Measurements from ENCODE around the gene PHLPP1. TPM values are rescaled to one million over a fixed set of nuclear protein-coding genes. Genes with fewer than 3 reads are reported as not detected.

PHLPP1 gene
- total RNA-seq, 1 experiment from 2014 or later: 13.7 TPM

- no peak for TF ChIP-seq EZH2 (IDR thresholded peaks at IDR 0.05; ENCODE audit: borderline replicate concordance, low read depth, low read length, poor library complexity, severe bottlenecking)
- TF ChIP-seq CTCF (conservative IDR thresholded peaks at IDR 0.05; ENCODE audit: low read depth, low read length): no peak
- H3K9me3 ChIP-seq (ENCODE audit: low read depth, low read length, poor library complexity, severe bottlenecking): no peaks in the 10 kb centered on the region
- ChIA-PET POLR2A (ENCODE audit: low non-redundant PET) (no interaction called here), CTCF (no interaction called here)
- DNase-seq (ENCODE audit: low spot score): no peak
- intact Hi-C loops (cut with micrococcal nuclease; ENCODE audit: unreplicated experiment): no loop called here
- no peak overlapping the region for H3K4me3 ChIP-seq (ENCODE audit: low read depth, low read length, poor library complexity, severe bottlenecking)
- BruUV-seq (replicated peaks): no TSS peak
- peaks cover 5% of the 10 kb centered on the region for H3K36me3 ChIP-seq (ENCODE audit: insufficient read depth, low read length, poor library complexity, severe bottlenecking)
- no peaks in the 10 kb centered on the region for H3K4me1 ChIP-seq (ENCODE audit: insufficient read depth, low read length, poor library complexity, severe bottlenecking)
- no peaks in the 10 kb centered on the region for H3K27me3 ChIP-seq (replicated peaks; ENCODE audit: insufficient read depth, low read depth, low read length, poor library complexity)
- H3K27ac ChIP-seq (ENCODE audit: low read depth, low read length, poor library complexity, severe bottlenecking): no peak overlapping the region
Observed at GRCh38 chr18:62942578-62942977, 227.2 kb downstream of the PHLPP1 start.

- Histone ChIP-seq H3K4me3 (ENCODE audit: low read depth, low read length, poor library complexity, severe bottlenecking) (no peak overlapping the region), H3K36me3 (ENCODE audit: insufficient read depth, low read length, poor library complexity, severe bottlenecking) (peaks cover 5% of the 10 kb centered on the region), H3K27ac (ENCODE audit: low read depth, low read length, poor library complexity, severe bottlenecking) (no peak overlapping the region), H3K27me3 (replicated peaks; ENCODE audit: insufficient read depth, low read depth, low read length, poor library complexity) (no peaks in the 10 kb centered on the region), H3K4me1 (ENCODE audit: insufficient read depth, low read length, poor library complexity, severe bottlenecking) (no peaks in the 10 kb centered on the region), H3K9me3 (ENCODE audit: low read depth, low read length, poor library complexity, severe bottlenecking) (no peaks in the 10 kb centered on the region)
- no TSS peak for BruUV-seq (replicated peaks)
- CTCF ChIA-PET: no interaction called here
- intact Hi-C loops (cut with micrococcal nuclease; ENCODE audit: unreplicated experiment): no loop called here
- POLR2A ChIA-PET (ENCODE audit: low non-redundant PET): no interaction called here
- TF ChIP-seq CTCF (conservative IDR thresholded peaks at IDR 0.05; ENCODE audit: low read depth, low read length) (no peak), EZH2 (IDR thresholded peaks at IDR 0.05; ENCODE audit: borderline replicate concordance, low read depth, low read length, poor library complexity, severe bottlenecking) (no peak)
- DNase-seq (ENCODE audit: low spot score): no peak
Observed at GRCh38 chr18:62944454-62944853, 229.1 kb downstream of the PHLPP1 start.

GRCh38 chr18:62948788-62949187, 233.4 kb downstream of the PHLPP1 start:
- Histone ChIP-seq H3K4me1 (ENCODE audit: insufficient read depth, low read length, poor library complexity, severe bottlenecking) (no peaks in the 10 kb centered on the region), H3K36me3 (ENCODE audit: insufficient read depth, low read length, poor library complexity, severe bottlenecking) (peaks cover 5% of the 10 kb centered on the region), H3K27ac (ENCODE audit: low read depth, low read length, poor library complexity, severe bottlenecking) (no peak overlapping the region), H3K4me3 (ENCODE audit: low read depth, low read length, poor library complexity, severe bottlenecking) (no peak overlapping the region), H3K27me3 (replicated peaks; ENCODE audit: insufficient read depth, low read depth, low read length, poor library complexity) (no peaks in the 10 kb centered on the region), H3K9me3 (ENCODE audit: low read depth, low read length, poor library complexity, severe bottlenecking) (no peaks in the 10 kb centered on the region)
- ChIA-PET CTCF (no interaction called here), POLR2A (ENCODE audit: low non-redundant PET) (interaction anchor here (0.6 kb wide), 1 partner anchor 256 kb away, joined by 3 read pairs; no protein-coding TSS in a partner anchor)
- TF ChIP-seq EZH2 (IDR thresholded peaks at IDR 0.05; ENCODE audit: borderline replicate concordance, low read depth, low read length, poor library complexity, severe bottlenecking): no peak
- BruUV-seq (replicated peaks): no TSS peak
- DNase-seq (ENCODE audit: low spot score): no peak
- intact Hi-C loops (cut with micrococcal nuclease; ENCODE audit: unreplicated experiment): no loop called here

- Histone ChIP-seq H3K4me1 (ENCODE audit: insufficient read depth, low read length, poor library complexity, severe bottlenecking) (no peaks in the 10 kb centered on the region), H3K27ac (ENCODE audit: low read depth, low read length, poor library complexity, severe bottlenecking) (no peak overlapping the region), H3K9me3 (ENCODE audit: low read depth, low read length, poor library complexity, severe bottlenecking) (no peaks in the 10 kb centered on the region), H3K36me3 (ENCODE audit: insufficient read depth, low read length, poor library complexity, severe bottlenecking) (peaks cover 5% of the 10 kb centered on the region), H3K27me3 (replicated peaks; ENCODE audit: insufficient read depth, low read depth, low read length, poor library complexity) (no peaks in the 10 kb centered on the region), H3K4me3 (ENCODE audit: low read depth, low read length, poor library complexity, severe bottlenecking) (no peak overlapping the region)
- ChIA-PET CTCF (no interaction called here), POLR2A (ENCODE audit: low non-redundant PET) (no interaction called here)
- DNase-seq (ENCODE audit: low spot score): no peak
- TF ChIP-seq CTCF (conservative IDR thresholded peaks at IDR 0.05; ENCODE audit: low read depth, low read length) (no peak), EZH2 (IDR thresholded peaks at IDR 0.05; ENCODE audit: borderline replicate concordance, low read depth, low read length, poor library complexity, severe bottlenecking) (no peak)
- intact Hi-C loops (cut with micrococcal nuclease; ENCODE audit: unreplicated experiment): no loop called here
- no TSS peak for BruUV-seq (replicated peaks)
Observed at GRCh38 chr18:62950246-62950645, 234.9 kb downstream of the PHLPP1 start.
